K562 (cell line): ENCODE data around the gene PPA2. TPM values are rescaled to one million over a fixed set of nuclear protein-coding genes. Genes with fewer than 3 reads are reported as not detected.

Experiments
- ATAC-seq: fragments of 200-7000 bp; cut with Tn5 transposase; 3 replicates; pipeline ENCODE4 v1.9.1; 2020; ENCODE audit warnings: moderate library complexity
- BruUV-seq: library from RNA; stranded (reverse); fragments of 400-500 nt; replicated peaks from 2 replicates; lab custom pipeline; 2021; lab: Mats Ljungman, UMichigan
- CTCF ChIA-PET: fragments of 300-600 bp; formaldehyde crosslinking; extraction: SDS; loops from one replicate; lab custom pipeline; 2021; ENCODE audit warnings: low intra/inter-chr PET ratio; lab: Yijun Ruan, JAX
- POLR2A ChIA-PET: fragments of 300-600, 350-650 bp; sonication (Branson Sonifier 250); formaldehyde crosslinking; extraction: SDS; loops from one replicate; lab custom pipeline; 2021; ENCODE audit warnings: antibody characterized with exemption, inconsistent platforms; lab: Yijun Ruan, JAX
- DNase-seq, 4 experiments: peaks; one replicate each; pipeline versions ENCODE4 v3.0.0 to v3.0.0-alpha.2; 2011 to 2018; ENCODE audit warnings: low spot score in 3 of 4, mixed read lengths in 3 of 4; ENCODE audit errors: extremely low read depth in 1 of 4
- FAIRE-seq: peaks from 2 replicates; lab custom pipeline; 2011; peaks lifted over from hg19 to GRCh38; lab: Jason Lieb, UNC
- H2AFZ ChIP-seq: 2 replicates; pipeline ENCODE4 v1.6.0; 2011; ENCODE audit warnings: low read depth, low read length, control low read depth, inconsistent platforms
- H3K27ac ChIP-seq: fragments of 200-600 bp; 3 replicates; pipeline ENCODE4 v1.8.0; 2011; ENCODE audit warnings: low read depth, mild to moderate bottlenecking, control low read depth, inconsistent platforms, low read length, moderate library complexity, mixed read lengths; ENCODE audit errors: extremely low read depth
- H3K27me3 ChIP-seq, 2 experiments: fragments of 300-600 bp in 1 of 2; 2 replicates in 1 of 2; 3 replicates in 1 of 2; pipeline versions ENCODE4 v1.6.0 to v1.8.0; 2011; ENCODE audit warnings: inconsistent platforms in 2 of 2, low read length in 2 of 2, mild to moderate bottlenecking in 1 of 2, mixed read lengths in 1 of 2, moderate library complexity in 1 of 2; ENCODE audit not compliant: control insufficient read depth in 2 of 2, insufficient read depth in 2 of 2
- H3K36me3 ChIP-seq: fragments of 300-600 bp; 3 replicates; pipeline ENCODE4 v1.8.0; 2011; ENCODE audit warnings: mild to moderate bottlenecking, low read length, inconsistent platforms; ENCODE audit not compliant: control insufficient read depth, insufficient read depth
- H3K4me1 ChIP-seq, 2 experiments: fragments of 200-600 bp in 1 of 2; replicated peaks in 1 of 2; 2 replicates in 1 of 2; 3 replicates in 1 of 2; pipeline versions ENCODE4 v1.5.1 to v1.8.0; 2011; ENCODE audit warnings: inconsistent platforms in 2 of 2, low read length in 2 of 2, mild to moderate bottlenecking in 1 of 2, mixed read lengths in 1 of 2, moderate library complexity in 1 of 2; ENCODE audit not compliant: control insufficient read depth in 2 of 2, insufficient read depth in 2 of 2
- H3K4me2 ChIP-seq: 2 replicates; pipeline ENCODE4 v1.6.1; 2011; ENCODE audit warnings: low read length, control low read depth, inconsistent platforms, mixed read lengths; ENCODE audit not compliant: insufficient read depth
- H3K4me3 ChIP-seq: fragments of 200-600 bp; sonication (generic), shearing (Covaris generic); 2 replicates; pipeline ENCODE4 v1.5.1; 2016; ENCODE audit warnings: control low read depth, inconsistent platforms
- H3K79me2 ChIP-seq: fragments of 200-600 bp; 3 replicates; pipeline ENCODE4 v1.8.0; 2011; ENCODE audit warnings: low read length, inconsistent platforms; ENCODE audit not compliant: control insufficient read depth, insufficient read depth
- H3K9ac ChIP-seq, 2 experiments: 2 replicates each; pipeline versions ENCODE4 v1.6.0 to v1.6.1; 2011; ENCODE audit warnings: low read depth in 2 of 2, low read length in 2 of 2, control low read depth in 1 of 2, inconsistent platforms in 1 of 2, mild to moderate bottlenecking in 1 of 2, mixed read lengths in 1 of 2; ENCODE audit not compliant: insufficient read depth in 1 of 2
- H3K9me1 ChIP-seq: one replicate; pipeline ENCODE4 v1.6.0; 2011; ENCODE audit warnings: inconsistent platforms, mild to moderate bottlenecking, low read length, moderate library complexity; ENCODE audit not compliant: control insufficient read depth, insufficient read depth
- H3K9me3 ChIP-seq: replicated peaks from 2 replicates; pipeline ENCODE4 v1.5.1; 2011; ENCODE audit warnings: low read depth, low read length, inconsistent platforms; ENCODE audit not compliant: control insufficient read depth, insufficient read depth
- H4K20me1 ChIP-seq: replicated peaks from 2 replicates; pipeline ENCODE4 v1.6.1; 2011; ENCODE audit warnings: low read length, inconsistent platforms, mixed read lengths; ENCODE audit not compliant: control insufficient read depth, insufficient read depth
- CGGBP1 ChIP-seq: fragments of 250-450 bp; sonication (Bioruptor Pico); IDR thresholded peaks from 2 replicates; pipeline ENCODE4 v1.9.0; 2021; ENCODE audit warnings: mild to moderate bottlenecking
- DIDO1 ChIP-seq: fragments of 450-650 bp; IDR thresholded peaks from 2 replicates; pipeline ENCODE4 v1.6.1; 2016; ENCODE audit warnings: low read depth, missing biosample characterization, missing genetic modification characterization
- FOSL1 ChIP-seq: fragments of 200-800 bp; sonication (Bioruptor generic); conservative IDR thresholded peaks from 2 replicates; pipeline ENCODE4 v1.6.1; 2016; ENCODE audit warnings: missing genetic modification characterization, missing compliant biosample characterization
- KDM4B ChIP-seq, 2 experiments: fragments of 450-650 bp in 1 of 2; sonication (generic) in 1 of 2; IDR thresholded peaks; 2 replicates each; pipeline ENCODE4 v1.6.1; 2016 to 2017; ENCODE audit warnings: borderline replicate concordance in 2 of 2, antibody characterized with exemption in 1 of 2, low read depth in 1 of 2, mild to moderate bottlenecking in 1 of 2
- MCM7 ChIP-seq, 2 experiments: fragments of 450-650 bp; IDR thresholded peaks; 2 replicates each; pipeline ENCODE4 v1.6.1; 2016 to 2018
- MLLT1 ChIP-seq, 2 experiments: fragments of 450-650 bp; IDR thresholded peaks; 2 replicates each; pipeline ENCODE4 v1.6.1; 2016
- MTA2 ChIP-seq: fragments of 450-650 bp; IDR thresholded peaks from 2 replicates; pipeline ENCODE4 v1.6.1; 2016; ENCODE audit warnings: low read depth
- NEUROD1 ChIP-seq: fragments of 150-350 bp; IDR thresholded peaks from 2 replicates; pipeline ENCODE4 v1.6.1; 2014; ENCODE audit warnings: borderline replicate concordance, low read length, low read depth; ENCODE audit not compliant: partially characterized antibody
- PTRF ChIP-seq: fragments of 450-650 bp; IDR thresholded peaks from 2 replicates; pipeline ENCODE4 v1.6.1; 2016; ENCODE audit warnings: mild to moderate bottlenecking, missing genetic modification characterization, missing compliant biosample characterization
- PURB ChIP-seq: sonication (generic); formaldehyde crosslinking; IDR thresholded peaks from 2 replicates; pipeline ENCODE4 v1.9.0; 2021; ENCODE audit warnings: low read depth, mild to moderate bottlenecking, missing genetic modification reagents
- RBM17 ChIP-seq: fragments of 200-400 bp; formaldehyde crosslinking; IDR thresholded peaks from 2 replicates; pipeline ENCODE4 v1.6.1; 2017; ENCODE audit warnings: low read depth, mild to moderate bottlenecking, low read length, borderline replicate concordance
- RFX1 ChIP-seq: fragments of 450-650 bp; IDR thresholded peaks from 2 replicates; pipeline ENCODE4 v1.6.1; 2016; ENCODE audit warnings: mild to moderate bottlenecking, moderate library complexity
- VEZF1 ChIP-seq: fragments of 200-800 bp; sonication (Bioruptor generic); IDR thresholded peaks from 2 replicates; pipeline ENCODE4 v1.6.1; 2017; ENCODE audit warnings: missing genetic modification characterization, missing compliant biosample characterization
- XRCC3 ChIP-seq: fragments of 450-650 bp; IDR thresholded peaks from 2 replicates; pipeline ENCODE4 v1.6.1; 2017; ENCODE audit warnings: mild to moderate bottlenecking, moderate library complexity
- ZFP1 ChIP-seq: fragments of 450-650 bp; formaldehyde crosslinking; IDR thresholded peaks from 2 replicates; pipeline ENCODE4 v1.4.0; 2020; ENCODE audit warnings: mild to moderate bottlenecking, mixed read lengths
- ZMIZ1 ChIP-seq, 2 experiments: fragments of 150-350 bp in 1 of 2; IDR thresholded peaks; 2 replicates each; pipeline ENCODE4 v1.6.1; 2012 to 2016; ENCODE audit warnings: low read depth in 2 of 2, low read length in 2 of 2, mild to moderate bottlenecking in 1 of 2, moderate library complexity in 1 of 2
- ZNF175 ChIP-seq: fragments of 200-800 bp; sonication (Bioruptor generic); IDR thresholded peaks from 2 replicates; pipeline ENCODE4 v1.6.1; 2016; ENCODE audit warnings: low read depth, mild to moderate bottlenecking, missing genetic modification characterization, missing compliant biosample characterization
- WGBS: fragments of 100-300 bp; shearing (Covaris generic); methylation state at CpG from one replicate; pipeline ENCODE4 v1.1.6; 2016; ENCODE audit warnings: low coverage, mixed read lengths; ENCODE audit not compliant: insufficient coverage; ENCODE audit errors: missing lambda C conversion rate; 5-methylcytosine and 5-hydroxymethylcytosine counted together
- in situ Hi-C: fragments of 300-500 bp; cut with MboI; formaldehyde crosslinking; loops from 4 replicates; pipeline ENCODE4 v1.15.0; 2018; ENCODE audit warnings: inconsistent platforms, mixed read lengths
- intact Hi-C: fragments of 100-400 bp; cut with micrococcal nuclease; formaldehyde crosslinking; loops from 2 replicates; pipeline ENCODE4 v1.14.2; 2022
- polyA plus RNA-seq, 8 experiments: library from polyadenylated mRNA; depleted of rRNA in 4 of 8; stranded (reverse) in 5 of 8; unstranded in 3 of 8; fragments of >200 nt; fragmentation: Nextera tagmentation in 2 of 8; fragmentation: Illumina TruSeq in 1 of 8; extraction: Ambion mirVana in 2 of 8; extraction: Trizol in 1 of 8; gene quantifications; 2 replicates each; pipeline versions ENCODE4 v1.2.1 to v1.2.3, GENCODE V29; 2011 to 2014; ENCODE audit warnings: inconsistent platforms in 1 of 8, missing spikeins in 1 of 8
- total RNA-seq, 7 experiments: library from RNA; depleted of rRNA in 6 of 7; stranded (reverse); fragments of >200 nt in 6 of 7; fragmentation: Illumina TruSeq in 2 of 7; extraction: Trizol in 2 of 7; gene quantifications; 2 replicates each; pipeline versions ENCODE4 v1.2.1 to v1.2.3, GENCODE V29; 2011 to 2021; ENCODE audit warnings: low replicate concordance in 1 of 7

PPA2 gene
- total and polyA plus RNA-seq, 9 of the 15 experiments (the other 6 are each of a cell fraction or from before 2014, with no cell fraction given): 48.3 to 190 (median 109) TPM

- Histone ChIP-seq H3K9me1 (no peaks in the 10 kb centered on the region), H3K36me3 (no peaks in the 10 kb centered on the region), H3K4me2 (no peak overlapping the region), H2AFZ (no peak overlapping the region), H3K27ac (no peak overlapping the region), H3K79me2 (no peaks in the 10 kb centered on the region), H4K20me1 (no peaks in the 10 kb centered on the region), H3K4me1 (peaks cover 0 to 6% of the 10 kb centered on the region in 2 experiments; a peak in 2 of 5 replicates), H3K4me3 (no peak overlapping the region), H3K9ac (no peak overlapping the region), H3K9me3 (no peaks in the 10 kb centered on the region), H3K27me3 (peaks cover 0 to 10% of the 10 kb centered on the region in 2 experiments; a peak in 2 of 5 replicates)
- no peak for TF ChIP-seq KDM4B (IDR thresholded peaks at IDR 0.05; ENCODE audit: borderline replicate concordance in 2 of 2, low read depth in 1 of 2)
- no peak for TF ChIP-seq RBM17
- TF ChIP-seq VEZF1 (CRISPR knock-in tag): no peak
- no peak for TF ChIP-seq PURB (CRISPR knock-in tag)
- no peak for TF ChIP-seq MTA2
- TF ChIP-seq PTRF (tag): no peak
- no peak for TF ChIP-seq RFX1
- no peak for TF ChIP-seq ZMIZ1 (IDR thresholded peaks at IDR 0.05; ENCODE audit: low read depth in 2 of 2, low read length in 2 of 2)
- TF ChIP-seq NEUROD1: no peak
- no peak for TF ChIP-seq CGGBP1 (CRISPR knock-in tag)
- TF ChIP-seq MCM7 (IDR thresholded peaks at IDR 0.05): no peak
- TF ChIP-seq DIDO1 (tag): no peak
- TF ChIP-seq MLLT1 (IDR thresholded peaks at IDR 0.05): no peak
- no peak for TF ChIP-seq FOSL1 (tag)
- TF ChIP-seq XRCC3: no peak
- no peak for TF ChIP-seq ZNF175 (CRISPR knock-in tag)
- TF ChIP-seq ZFP1: no peak
- in situ Hi-C loops: no loop called here
- no peak for FAIRE-seq
- CTCF ChIA-PET: no interaction called here
- BruUV-seq: no TSS peak
- POLR2A ChIA-PET: no interaction called here
- DNase-seq: no peak
- no peak for ATAC-seq
- 0% methylated on average over 2 of the region's 2 CpGs for WGBS
- intact Hi-C loops: no loop called here
Observed at GRCh38 chr4:105345358-105345757, 128.5 kb downstream of the PPA2 start.
